GM12865 (cell line): ENCODE measurements around the gene TOM1.

ENCODE experiments used
- DNase-seq: peaks from one replicate; pipeline ENCODE4 v3.0.0; 2010; ENCODE audit warnings: low read depth
- H3K4me3 ChIP-seq: 2 replicates; pipeline ENCODE4 v1.5.1; 2011; ENCODE audit warnings: mild to moderate bottlenecking, low read depth, low read length, control low read depth
- CTCF ChIP-seq: IDR thresholded peaks from 2 replicates; pipeline ENCODE4 v1.5.1; 2011; ENCODE audit warnings: low read length, control low read depth, low read depth, inconsistent platforms; ENCODE audit not compliant: insufficient read depth; ENCODE audit errors: missing control alignments

Gene TOM1

GRCh38 chr22:35264986-35265385, 34.7 kb upstream of the TOM1 start:
- no peak for TF ChIP-seq CTCF
- DNase-seq, result no peak
- no peak overlapping the region for H3K4me3 ChIP-seq

GRCh38 chr22:35266277-35266676, 33.4 kb upstream of the TOM1 start:
- no peak for TF ChIP-seq CTCF
- no peak overlapping the region for H3K4me3 ChIP-seq
- no peak for DNase-seq

DNA sequence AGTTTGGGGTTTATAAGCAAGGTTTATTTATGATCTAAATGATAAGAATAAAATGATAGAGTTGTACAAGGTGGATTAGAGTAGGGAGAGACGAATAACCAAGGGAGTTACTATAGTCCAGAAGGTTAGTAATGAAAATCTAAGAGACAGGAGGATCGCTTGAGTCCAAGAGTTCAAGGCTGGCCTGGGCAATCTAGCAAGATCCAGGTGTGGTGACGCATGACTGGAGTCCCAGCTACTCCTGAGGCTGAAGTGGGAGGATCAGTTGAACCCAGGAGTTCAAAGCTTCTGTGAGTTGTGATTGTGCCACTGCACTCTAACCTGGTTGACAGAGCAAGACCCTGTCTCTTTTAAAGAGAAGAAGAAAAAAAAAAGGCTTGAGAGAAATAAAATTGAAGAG, 30.1 kb upstream of the TOM1 start:
- TF ChIP-seq CTCF, result no peak
- no peak overlapping the region for H3K4me3 ChIP-seq
- DNase-seq, result no peak

DNA sequence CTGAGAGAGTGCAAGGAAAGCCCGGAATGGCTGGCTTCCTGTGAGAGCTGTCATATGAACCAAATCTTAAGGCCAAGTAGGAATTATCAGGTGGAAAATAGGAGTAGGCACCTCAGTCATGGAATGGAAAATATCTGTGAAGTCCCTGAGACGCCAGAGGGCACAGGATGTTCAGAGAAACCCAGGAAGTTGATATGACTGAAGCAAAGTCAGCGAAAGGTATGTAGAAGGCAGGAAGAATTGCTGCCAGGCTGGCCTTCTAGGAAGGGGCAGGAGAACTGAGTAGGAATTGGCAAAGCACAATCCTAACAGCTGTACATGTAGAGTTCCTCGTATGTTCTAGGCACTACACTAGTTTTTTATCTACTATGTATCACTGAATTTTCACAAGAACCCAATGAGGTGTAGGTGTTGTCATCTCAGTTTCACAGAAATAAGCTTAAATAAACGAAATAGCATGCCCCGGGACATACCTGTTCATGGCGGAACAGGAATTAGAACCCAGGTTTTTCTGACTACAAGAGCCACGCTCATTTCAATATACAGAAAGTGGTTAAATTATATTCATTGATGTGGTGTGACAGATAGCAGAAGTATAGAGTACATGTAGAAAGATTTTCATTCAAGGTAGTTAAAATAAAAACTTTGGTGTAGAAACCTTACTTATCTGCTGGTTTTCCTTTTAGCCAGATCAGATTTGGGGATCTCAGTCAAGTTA, 25.4 kb upstream of the TOM1 start:
- H3K4me3 ChIP-seq, result no peak overlapping the region
- no peak for TF ChIP-seq CTCF
- DNase-seq, result no peak

GRCh38 chr22:35275580-35275979, 24.1 kb upstream of the TOM1 start:
- no peak for TF ChIP-seq CTCF
- no peak overlapping the region for H3K4me3 ChIP-seq
- no peak for DNase-seq

- no peak overlapping the region for H3K4me3 ChIP-seq
- no peak for DNase-seq
- no peak for TF ChIP-seq CTCF
Measured at GRCh38 chr22:35276019-35276418, 23.7 kb upstream of the TOM1 start.

DNA sequence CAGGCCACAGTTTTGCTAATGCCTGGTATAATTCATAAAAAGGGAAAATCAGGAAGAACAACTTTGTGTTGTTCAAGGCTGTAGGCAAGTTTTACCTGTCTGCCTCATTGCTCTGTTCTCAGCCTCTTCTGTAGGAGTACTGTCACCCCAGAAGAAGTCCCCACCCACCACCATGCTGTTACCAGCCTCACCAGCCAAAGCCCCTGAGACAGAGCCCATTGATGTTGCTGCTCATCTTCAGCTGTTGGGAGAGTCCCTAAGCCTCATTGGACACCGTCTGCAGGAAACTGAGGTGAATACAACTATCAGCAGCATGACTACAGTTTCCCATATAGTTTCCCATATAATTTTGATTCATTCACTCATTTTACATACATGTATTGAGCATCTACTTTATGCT, 11.6 kb upstream of the TOM1 start:
- TF ChIP-seq CTCF, result no peak
- DNase-seq, result no peak
- H3K4me3 ChIP-seq, result no peak overlapping the region
